HG03039 (cell line): ENCODE measurements around the gene KDR.

Experiments
- ATAC-seq: cut with Tn5 transposase; IDR thresholded peaks from one replicate; pipeline ENCODE4 v1.9.1; 2021; ENCODE audit warnings: mild to moderate bottlenecking, moderate library complexity; ENCODE audit not compliant: unreplicated experiment

KDR gene

GRCh38 chr4:55031158-55031557, 94.2 kb downstream of the KDR start:
- ATAC-seq: no peak

GRCh38 chr4:55030589-55030988, 94.8 kb downstream of the KDR start:
- ATAC-seq: no peak

- no peak for ATAC-seq
These were observed 95.4 kb downstream of the KDR start for GRCh38 chr4:55029821-55030503.

DNA sequence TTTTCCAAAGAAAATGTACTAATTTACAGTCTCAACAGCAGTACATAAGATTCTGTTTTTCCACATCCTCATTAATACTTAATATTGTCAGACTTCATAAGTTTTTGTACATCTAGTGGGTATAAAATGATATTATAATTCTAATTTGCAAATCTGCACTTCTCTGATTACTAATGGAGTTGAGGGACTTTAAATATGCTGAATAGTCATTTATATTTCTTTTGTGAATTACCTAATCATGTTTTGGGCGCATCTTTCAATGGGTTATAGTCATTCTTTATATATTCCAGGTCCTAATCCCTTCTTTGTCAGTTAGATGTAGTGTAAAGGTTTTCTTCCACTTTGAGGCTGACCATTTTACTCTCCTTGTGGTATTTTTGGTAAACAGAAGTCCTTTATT, 96.1 kb downstream of the KDR start:
- ATAC-seq: no peak
